Breast epithelium (tissue), 3 donors: Measurements from ENCODE around the gene OSGEP.

ENCODE experiments used
- POLR2A ChIP-seq: fragments of 450-650 bp; IDR thresholded peaks from one replicate; pipeline ENCODE4 v1.6.1; 2016; ENCODE audit warnings: antibody characterized with exemption, mild to moderate bottlenecking, moderate library complexity
- POLR2AphosphoS5 ChIP-seq, 3 donors: sonication (generic); formaldehyde crosslinking; IDR thresholded peaks; one replicate each; pipeline ENCODE4 v1.6.1; 2017; ENCODE audit warnings: antibody characterized with exemption in 3 of 3
- TF ChIP-seq, protein P1 (sequence below), 3 donors: fragments of 450-650 bp; IDR thresholded peaks; one replicate each; pipeline ENCODE4 v1.5.1; 2016 to 2017; ENCODE audit warnings: antibody characterized with exemption in 3 of 3, mild to moderate bottlenecking in 3 of 3, moderate library complexity in 3 of 3

DNA sequence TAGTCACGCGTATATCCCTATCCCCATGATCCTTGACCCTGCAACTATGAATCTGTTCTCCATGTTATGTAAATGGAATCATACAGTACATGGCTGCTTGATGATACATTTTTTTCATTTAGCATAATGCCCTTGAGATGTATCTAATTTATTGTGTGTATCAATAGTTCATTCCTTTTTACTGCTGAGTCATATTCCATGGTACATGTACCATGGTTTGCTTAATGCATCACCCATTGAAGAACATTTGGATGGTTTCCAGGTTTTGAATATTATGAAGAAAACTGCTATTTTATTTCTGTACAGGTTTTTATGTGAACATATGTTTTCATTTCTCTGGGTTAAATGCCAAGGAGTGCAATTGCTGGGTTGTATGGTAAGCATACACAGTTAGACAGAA is 46.7 kb upstream of the OSGEP start:
- TF ChIP-seq, protein P1, sequence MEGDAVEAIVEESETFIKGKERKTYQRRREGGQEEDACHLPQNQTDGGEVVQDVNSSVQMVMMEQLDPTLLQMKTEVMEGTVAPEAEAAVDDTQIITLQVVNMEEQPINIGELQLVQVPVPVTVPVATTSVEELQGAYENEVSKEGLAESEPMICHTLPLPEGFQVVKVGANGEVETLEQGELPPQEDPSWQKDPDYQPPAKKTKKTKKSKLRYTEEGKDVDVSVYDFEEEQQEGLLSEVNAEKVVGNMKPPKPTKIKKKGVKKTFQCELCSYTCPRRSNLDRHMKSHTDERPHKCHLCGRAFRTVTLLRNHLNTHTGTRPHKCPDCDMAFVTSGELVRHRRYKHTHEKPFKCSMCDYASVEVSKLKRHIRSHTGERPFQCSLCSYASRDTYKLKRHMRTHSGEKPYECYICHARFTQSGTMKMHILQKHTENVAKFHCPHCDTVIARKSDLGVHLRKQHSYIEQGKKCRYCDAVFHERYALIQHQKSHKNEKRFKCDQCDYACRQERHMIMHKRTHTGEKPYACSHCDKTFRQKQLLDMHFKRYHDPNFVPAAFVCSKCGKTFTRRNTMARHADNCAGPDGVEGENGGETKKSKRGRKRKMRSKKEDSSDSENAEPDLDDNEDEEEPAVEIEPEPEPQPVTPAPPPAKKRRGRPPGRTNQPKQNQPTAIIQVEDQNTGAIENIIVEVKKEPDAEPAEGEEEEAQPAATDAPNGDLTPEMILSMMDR (IDR thresholded peaks at IDR 0.05): no peak
- TF ChIP-seq POLR2AphosphoS5 (IDR thresholded peaks at IDR 0.05) (no peak), POLR2A (no peak)
